GM04503 (cell line): ENCODE results near the gene CNPY2.
A peak's percentile ranks its signal among the peaks of the same experiment; 100 is the strongest.
"Not testable (repeated sequence)": the region's sequence is repeated elsewhere in the genome, so short reads cannot be mapped to it uniquely, and the experiment has no call there.

Experiments
- DNase-seq: peaks from one replicate; pipeline ENCODE4 v3.0.0-alpha.2; 2012; ENCODE audit warnings: low read depth

Gene CNPY2

DNA sequence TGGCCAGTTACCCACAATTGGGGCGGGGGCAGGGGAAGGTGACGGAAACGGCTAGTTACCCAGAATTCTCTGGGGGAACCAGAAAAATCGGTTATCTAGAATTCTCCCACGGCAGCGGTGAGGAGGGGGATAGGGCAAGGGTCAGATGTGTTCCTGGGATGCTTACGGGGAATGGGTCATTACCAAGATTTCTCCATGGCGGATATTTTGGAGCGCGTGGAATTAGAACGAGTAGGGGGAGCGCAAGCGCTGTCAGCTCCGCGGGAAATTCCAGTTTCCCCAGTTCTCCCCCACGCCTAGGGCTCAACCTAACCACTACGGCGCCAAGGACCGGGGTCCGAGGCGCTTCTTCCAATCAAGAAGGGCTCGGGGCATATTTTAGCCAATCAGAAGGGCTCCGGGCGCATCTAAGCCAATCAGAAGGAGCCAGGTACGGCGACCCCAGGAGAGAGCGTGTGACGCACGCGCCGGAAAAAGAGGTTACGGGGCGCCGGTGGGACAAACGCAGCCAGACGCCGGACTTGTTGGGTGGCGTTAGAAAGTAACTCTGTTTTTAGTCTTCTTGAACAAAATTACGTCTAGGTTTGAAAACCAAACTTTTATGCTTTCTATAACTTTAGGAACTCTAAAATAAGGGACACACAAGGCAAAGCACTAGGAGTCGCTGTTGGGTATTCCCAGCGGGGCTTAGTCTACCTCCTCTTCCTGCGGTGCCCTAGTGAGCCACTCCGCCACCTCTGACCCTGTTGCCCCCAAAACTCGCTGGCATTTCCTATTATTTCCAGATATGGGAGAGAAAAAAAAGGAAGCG, 18.1 kb upstream of the CNPY2 start, which contains the start of gene PAN2:
Gene PAN2 (minus strand): TSS at position 322 of the 811 bp plus-strand sequence. CDS start 906 bp downstream, outside the sequence.
- DNase-seq, result peak; percentile 88

DNA sequence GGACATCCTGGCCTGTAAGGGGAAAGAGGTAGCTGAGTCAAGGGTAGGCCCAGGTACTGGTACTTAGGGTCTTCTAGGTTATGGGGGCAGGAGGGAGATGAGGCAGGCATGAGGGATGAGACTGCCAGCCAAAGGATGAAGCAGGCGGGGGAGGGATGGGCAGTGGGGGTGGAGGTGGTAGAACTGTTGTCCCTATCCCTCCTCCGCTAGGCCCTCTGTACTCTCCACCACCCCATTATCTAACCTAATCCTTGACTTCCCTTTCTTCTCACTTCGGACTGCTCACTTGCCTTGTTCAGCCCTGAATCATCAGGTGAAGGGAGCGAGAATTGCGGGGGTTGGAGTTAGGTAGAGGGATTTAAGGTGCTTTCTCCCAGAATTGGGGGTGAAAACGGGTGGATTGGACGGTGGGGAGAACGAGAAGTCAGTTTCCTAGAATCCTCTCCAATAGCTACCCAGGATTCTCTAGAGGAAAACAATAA, 17.4 kb upstream of the CNPY2 start:
- no peak for DNase-seq

DNA sequence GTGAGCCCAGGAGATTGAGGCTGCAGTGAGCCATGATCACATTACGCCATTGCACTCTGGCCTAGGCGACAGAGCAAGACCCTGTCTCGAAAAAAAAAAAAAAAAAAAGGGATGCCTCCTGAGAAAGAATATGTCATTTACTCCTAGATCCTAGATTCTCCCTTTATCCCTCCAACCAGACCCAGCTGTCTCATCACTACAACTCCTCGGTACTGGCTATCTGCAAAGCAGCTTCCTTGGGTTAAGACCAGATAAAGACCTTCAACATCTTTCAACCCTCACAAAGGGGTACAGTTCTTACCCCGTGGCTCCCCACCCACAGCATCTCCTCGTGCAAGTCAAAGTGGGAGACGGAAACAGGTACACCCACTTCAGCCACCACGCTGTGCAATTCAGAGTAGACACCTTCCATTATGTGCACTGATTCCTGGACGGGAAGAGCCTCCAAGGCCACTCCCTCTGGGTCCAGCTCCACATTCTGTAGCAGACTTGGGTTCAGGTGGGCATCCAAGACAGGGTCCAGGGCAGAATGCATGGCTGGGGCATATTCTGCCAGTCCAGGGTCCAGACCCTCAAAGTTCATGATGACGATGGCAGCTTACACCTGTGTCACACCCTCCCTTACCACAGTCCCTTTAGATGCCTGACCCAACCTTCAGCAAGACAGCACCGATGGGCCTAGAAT, 16.9 kb upstream of the CNPY2 start:
- no peak for DNase-seq

DNA sequence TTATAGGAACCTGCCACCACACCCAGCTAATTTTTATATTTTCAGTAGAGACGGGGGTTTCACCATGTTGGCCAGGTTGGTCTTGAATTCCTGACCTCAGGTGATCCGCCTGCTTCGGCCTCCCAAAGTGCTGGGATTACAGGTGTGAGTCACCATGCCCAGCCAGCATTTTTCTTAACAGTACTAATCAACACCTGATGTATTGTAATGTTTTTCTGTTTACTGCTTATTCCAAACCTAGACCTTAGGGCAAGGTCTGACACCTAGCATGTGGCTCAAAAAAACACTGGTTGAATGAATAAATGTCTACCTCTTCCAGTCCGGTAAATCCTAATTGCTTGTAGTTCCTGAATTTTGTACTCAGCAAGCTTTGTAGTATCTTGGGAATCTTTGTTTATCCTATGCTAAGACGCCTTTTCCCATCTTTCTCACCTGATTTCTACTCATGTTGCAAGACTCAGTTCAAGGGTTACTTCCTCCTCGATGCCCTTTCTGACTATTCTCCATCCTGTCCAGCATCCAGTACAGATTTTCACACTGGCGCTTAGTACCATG, 15.2 kb upstream of the CNPY2 start:
- no peak for DNase-seq

DNA sequence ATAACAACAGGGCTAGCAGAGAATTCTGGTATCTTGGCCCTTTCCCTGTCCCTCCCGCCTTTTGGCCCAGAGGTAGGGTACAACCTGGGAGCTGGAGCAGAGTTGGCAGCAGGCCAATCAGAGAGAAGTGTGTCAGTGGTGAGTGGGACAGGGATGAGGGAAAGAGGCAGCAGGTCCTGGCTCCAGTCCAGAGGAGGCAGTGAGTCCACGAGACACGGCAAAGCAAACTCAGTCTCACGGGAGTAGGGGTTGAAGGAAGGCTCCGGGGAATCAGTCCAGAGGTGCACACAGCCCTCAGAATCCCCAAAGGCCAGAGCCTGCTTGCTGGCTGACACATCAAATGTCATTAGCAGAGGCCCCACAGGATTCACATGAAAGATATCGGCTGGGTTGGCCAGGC, 10.7 kb upstream of the CNPY2 start:
- no peak for DNase-seq

DNA sequence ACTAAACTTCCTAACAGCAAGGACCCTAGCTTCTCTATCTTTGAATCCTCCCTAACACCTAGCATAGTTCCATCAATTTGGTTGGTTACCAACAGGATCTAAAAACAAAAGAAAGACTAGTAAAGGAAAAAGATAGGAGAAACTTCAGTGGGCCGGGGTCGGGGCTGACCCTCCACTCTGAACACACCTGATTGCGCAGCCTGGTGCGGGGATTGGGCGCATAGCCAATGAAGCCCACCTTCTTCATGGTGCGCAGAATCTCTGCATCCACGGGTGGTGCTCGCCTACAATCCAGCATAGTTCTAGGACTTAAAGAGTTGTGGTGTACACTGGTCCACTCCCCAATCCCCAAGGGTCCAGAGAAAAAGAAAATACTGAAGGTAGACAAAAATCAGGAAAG, 10.3 kb upstream of the CNPY2 start:
- no peak for DNase-seq

DNA sequence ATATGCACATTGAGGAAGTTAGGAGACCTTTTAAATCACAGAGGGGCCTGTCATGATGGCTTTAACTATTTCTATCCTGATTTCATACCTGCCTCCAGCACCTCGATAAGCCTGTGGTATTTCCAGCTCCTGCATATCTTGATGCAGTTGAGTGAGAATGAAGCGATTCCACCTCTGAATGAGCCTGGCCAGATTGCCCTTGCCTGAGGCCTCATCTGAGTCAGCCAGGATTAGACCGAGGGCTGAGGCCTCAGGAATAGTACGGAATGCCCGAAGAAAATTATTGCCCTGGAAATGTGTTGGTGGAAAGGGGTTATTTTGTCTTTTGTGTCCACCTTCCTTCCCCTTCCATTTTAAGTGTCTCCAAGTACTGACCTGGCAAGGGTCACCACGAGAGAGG, 8.4 kb upstream of the CNPY2 start:
- DNase-seq, result no peak

DNA sequence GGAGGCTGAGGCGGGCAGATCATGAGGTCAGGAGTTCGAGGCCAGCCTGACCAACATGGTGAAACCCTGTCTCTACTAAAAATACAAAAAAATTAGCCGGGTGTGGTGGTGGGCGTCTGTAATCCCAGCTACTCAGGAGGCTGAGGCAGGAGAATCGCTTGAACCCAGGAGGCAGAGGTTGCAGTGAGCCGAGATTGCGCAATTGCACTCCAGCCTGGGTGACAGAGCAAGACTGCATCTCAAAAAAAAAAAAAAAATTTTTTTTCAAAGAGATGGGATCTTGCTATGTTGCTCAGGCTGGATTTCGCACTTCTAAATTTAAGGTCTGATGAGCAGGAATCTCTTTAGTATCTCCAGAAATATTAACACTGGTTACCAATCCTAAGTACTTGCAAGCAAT, 5.8 kb upstream of the CNPY2 start:
- not testable (repeated sequence) for DNase-seq

DNA sequence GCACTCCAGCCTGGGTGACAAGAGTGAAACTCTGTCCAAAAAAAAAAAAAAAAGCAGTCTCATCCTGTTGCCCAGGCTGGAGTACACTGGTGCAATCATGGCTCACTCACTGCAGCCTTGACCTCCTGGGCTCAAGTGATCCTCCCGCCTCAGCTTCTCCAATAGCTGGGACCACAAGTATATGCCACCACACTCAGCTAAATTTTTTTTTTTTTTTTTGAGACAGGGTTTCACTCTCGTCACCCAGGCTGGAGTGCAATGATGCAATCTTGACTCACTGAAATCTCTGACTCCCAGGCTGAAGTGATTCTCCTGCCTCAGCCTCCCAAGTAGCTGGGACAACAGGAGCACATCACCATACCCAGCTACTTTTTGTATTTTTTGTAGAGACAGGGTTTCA, 5.2 kb upstream of the CNPY2 start:
- no peak for DNase-seq

DNA sequence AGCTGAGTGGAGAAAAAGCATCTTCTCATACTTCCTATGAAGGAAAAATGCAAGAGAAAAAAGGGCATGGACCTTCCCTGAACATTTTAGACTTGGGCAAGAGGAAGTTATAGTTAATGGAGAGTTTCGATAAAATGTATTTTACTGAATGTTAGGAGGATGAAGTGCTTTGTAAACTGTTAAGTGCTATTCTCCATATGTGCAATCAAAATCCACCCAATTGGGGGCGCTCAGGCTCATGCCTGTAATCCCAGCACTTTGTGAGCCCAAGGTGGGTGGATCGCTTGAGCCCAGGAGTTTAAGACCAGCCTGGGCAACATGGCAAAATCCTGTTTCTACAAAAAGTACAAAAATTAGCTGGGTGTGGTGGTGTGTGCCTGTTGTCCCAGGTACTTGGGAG, 1.9 kb upstream of the CNPY2 start:
- DNase-seq, result no peak

DNA sequence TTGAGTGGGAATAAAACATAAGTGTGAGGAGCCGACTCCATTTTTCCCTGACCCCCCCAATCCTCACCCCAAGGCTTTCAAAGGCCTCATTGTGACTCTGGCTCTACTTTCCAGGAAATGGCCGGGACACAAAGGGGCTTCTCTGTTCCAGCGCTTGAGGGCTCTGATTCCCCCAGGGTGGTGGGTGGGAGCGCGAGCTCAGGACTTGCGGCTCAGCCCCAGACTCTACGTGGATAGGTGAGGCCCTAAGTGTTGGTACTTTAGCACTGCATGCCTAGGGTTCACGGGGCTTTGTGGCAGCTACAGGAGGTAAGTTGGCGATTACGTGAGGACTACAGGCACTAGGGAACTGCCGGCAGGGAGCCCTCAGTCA, 553 bp downstream of the CNPY2 start:
- DNase-seq, result no peak

DNA sequence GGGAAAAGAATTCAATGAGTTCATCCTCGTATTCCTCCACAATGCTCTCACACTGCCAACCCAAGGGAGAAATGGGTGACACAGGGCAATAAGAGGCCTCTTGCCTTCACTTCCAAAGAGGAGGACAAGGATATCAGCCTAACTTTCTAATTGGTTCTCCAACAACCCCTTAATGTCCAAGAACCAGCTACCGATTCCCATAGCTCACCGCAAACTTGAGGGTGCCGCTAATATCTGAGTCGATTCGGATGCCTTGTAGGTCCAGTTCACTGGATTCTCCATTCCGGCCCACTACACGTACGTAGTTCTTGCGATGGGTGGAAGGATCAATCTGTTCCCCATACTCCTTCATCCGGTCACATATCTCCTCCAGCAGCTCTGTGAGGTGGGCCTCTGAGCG, 4.8 kb downstream of the CNPY2 start:
- no peak for DNase-seq

DNA sequence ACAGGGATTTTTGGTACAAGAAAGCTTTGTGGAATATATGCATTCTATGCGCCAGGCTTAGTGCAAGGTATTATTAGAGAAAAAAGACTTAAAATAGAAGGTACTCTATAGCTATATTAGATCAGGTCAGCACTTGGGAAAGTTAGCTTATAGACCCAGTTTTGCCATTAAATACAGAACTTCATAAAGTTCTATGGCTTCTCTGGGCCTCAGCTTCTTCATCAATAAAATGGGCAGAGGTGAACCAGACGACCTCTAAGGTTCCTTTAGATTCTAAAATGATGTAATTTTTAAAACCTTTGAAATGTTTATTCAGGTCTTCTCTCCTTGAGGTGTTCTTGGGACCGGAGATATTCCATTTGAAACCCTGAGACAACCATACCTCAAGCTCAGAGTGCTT, 7.1 kb downstream of the CNPY2 start:
- DNase-seq, result no peak

DNA sequence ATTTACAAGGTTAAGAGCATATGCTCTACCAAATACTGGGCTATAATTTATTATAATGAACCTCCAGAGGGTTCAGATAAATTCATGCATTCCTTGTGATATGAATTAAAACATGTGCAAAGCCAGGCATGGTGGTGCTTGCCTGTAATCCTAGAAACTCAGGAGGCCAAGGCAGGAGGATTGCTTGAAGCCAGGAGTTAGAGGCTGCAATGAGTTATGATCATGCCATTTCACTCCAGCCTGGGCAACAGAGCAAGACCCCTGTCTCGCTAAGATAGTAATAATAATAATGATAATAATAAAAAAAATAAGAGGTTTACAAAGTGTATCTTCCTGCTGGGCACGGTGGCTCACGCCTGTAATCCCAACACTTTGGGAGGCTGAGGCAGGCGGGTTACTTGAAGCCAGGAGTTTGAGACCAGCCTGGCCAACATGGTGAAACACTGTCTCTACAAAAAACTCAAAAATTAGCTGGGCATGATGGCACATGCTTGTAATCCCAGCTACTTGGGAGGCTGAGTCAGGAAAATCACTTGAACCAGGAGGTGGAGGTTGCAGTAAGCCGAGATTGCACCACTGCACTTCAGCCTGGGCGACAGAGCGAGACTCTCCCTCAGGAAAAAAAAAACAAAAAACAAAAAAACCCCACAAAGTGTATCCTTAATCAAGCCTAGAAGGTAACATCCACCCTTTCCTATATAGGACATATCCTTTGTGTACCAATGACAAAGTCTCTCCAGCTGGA, 8.4 kb downstream of the CNPY2 start:
- no peak for DNase-seq

DNA sequence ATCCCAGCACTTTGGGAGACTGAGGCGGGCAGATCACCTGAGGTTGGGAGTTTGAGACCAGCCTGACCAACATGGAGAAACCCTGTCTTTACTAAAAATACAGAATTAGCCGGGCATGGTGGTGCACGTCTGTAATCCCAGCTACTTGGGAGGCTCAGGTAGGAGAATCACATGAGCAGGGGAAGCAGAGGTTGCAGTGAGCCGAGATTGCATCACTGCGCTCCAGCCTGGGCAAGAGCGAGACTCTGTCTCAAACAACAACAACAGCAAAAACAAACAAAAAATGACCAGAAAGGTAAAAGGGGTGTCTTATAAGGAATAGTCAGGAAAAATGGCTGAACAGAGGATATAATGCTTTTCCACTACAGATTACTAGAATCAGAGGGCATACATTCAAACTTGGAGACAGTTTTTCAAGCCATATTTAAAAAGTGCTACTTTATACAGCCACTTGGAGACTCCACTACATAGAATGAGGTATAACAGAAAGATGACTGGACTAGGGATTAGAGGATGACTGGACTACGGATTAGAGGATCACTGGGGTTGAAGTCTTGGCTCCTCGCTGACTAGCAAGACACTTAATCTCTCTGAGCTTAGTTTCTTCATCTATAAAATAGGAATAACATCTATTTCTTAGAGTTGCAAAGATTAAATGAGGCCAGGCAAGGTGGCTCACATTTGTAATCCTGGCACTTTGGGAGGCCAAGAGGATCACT, 10.8 kb downstream of the CNPY2 start:
- DNase-seq, result no peak

DNA sequence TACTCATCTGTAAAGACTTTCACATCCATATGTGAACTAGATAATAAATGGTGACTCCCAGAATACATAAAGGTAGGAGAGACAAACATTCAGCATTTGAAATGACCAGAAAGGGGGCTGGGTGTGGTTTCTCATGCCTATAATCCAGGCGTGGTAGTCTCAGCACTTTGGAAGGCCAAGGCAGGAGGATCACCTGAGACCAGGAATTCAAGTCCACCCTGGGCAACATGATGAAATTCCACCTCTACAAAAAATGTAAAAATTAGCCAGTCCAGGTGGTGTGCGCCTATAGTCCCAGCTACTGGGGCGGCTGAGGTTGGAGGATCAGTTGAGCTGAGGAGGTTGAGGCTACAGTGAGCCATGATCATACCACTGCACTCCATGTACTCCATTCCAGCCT, 11.5 kb downstream of the CNPY2 start:
- DNase-seq, result no peak

DNA sequence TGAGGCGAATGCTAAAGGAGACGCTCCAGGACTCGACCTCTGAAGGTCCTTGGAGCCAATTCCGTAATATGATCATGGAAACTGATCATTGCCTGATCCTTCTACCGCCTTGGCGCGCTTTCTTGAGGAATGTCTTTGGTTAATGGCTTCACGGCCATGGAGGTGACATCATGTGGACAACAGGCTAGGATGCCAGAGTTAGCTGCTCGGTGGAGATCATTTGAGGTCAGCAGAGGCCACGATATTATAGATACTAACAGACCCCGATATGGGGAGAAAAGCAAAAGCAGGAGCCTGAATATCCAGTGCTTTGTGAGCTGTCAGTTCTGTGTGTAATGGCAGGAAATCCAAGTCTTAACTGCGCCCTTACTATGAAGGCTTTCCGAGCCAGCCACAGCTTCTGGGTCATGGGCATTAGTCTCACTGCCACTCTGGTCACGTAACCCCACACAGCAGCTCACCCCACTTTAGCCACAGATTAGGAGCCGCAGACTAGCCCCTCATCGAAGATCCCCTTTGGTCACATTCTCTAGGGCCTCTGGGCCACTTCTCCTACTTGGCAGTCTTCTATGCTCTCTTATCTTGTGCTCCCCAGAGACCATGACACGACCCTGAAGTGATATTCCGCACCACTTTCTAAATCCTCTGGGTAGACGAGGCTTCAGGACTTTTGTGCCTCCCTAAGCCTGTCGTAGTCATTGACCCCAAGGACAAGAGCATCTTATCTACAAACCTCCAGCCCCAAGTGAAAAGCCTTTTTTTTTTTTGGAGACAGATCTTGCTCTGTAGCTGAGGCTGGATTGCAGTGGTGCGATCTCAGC, 14.9 kb downstream of the CNPY2 start:
- no peak for DNase-seq

DNA sequence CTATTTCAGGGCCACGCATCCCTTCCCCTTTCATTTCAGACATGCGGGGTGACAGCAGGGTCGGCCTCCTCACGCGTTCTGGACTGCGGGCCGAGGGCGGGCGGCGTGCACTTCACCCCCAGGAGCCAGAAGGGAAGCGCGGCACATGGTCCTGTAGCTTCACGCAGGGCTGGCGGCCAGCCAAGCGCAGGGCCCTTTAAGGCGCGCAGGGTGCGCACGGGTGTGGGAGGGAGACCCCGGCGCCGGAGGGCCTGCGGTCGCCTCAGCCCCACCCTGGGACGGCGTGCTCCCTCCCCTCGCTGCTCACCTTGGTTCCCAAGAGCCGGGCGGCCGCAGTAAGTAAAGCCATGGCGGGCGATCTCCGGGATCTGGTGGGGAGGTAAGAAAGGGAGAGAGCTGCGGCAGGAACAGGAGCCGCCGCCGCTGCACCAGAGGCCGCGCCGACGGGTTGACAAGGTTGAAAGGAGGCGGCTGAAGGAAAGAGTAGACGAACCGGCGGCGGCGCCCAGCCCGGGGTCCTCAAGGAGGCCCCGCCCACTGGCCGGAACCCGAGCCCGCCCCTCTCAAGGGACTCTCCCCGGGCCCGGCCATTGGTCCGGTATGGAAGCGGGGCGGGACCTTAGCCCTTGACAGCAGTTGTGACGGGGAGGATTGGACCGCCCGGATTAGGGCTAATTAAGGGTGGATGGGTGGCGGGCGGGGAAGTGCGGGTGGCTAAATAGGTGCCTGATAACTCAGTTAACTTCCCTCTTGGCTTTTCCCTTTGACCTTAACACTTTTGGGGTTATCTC, 15.7 kb downstream of the CNPY2 start, which contains the start of gene CS:
Gene CS (minus strand): TSS at position 478 of the 791 bp plus-strand sequence. CDS start 129 bp downstream, at position 349.
- DNase-seq, result peak; percentile 81

DNA sequence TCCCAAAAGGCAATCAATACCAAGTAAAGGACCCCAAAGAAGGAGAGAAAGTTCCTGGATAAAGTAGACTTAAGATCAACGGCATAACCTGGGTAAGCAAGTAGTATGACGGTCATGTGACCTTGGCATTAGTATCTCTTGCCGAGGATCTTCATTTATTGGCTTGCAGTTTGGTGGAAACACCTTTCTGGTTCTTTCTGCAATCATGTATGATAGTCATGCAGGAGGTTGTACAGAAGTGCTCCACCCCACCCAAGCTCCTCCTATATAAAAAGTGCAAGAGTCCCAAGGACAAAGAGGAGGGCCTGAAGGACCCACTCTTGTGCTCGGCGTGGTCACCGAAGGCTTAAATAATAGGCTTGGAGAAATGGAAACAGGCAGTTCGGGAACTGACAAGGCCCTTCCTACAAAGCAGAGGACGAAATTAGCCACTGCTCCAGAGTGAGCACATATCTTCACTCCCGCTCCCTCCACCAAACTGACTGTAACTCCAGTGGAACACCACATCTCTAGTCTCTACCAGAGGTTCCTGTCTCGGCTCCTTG, 16.4 kb downstream of the CNPY2 start:
- no peak for DNase-seq

DNA sequence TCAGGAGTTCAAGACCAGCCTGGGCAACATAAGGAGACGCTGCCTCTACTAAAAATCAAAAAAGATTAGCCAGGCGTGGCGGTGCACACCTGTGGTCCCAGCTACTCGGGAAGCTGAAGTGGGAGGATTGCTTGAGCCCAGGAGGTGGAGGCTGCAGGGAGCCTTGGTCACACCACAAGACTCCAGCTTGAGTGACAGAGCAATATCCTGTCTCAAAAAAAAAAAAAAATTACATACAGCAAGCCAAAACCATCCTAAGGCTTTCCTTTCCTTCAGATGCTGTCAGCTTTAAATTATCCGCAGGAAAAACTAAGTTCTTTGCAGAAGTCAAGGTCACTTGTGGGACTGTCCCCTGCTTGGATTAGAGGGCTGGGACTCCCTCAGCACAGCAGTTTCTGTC, 17.0 kb downstream of the CNPY2 start:
- DNase-seq, result no peak
